Panc1 (cell line): ENCODE results near the gene TDRKH.

Experiments used
- CTCF ChIP-seq: fragments of 450-650 bp; IDR thresholded peaks from 2 replicates; pipeline ENCODE4 v1.5.1; 2017; ENCODE audit warnings: mild to moderate bottlenecking
- POLR2AphosphoS5 ChIP-seq: IDR thresholded peaks from 2 replicates; pipeline ENCODE4 v1.6.1; 2012; ENCODE audit warnings: mild to moderate bottlenecking, low read depth, low read length, moderate library complexity
- REST ChIP-seq, 2 experiments: IDR thresholded peaks; 2 replicates each; pipeline ENCODE4 v1.6.1; 2011 to 2012; ENCODE audit warnings: low read depth in 2 of 2, control low read depth in 1 of 2, low read length in 1 of 2, mild to moderate bottlenecking in 1 of 2, moderate library complexity in 1 of 2; ENCODE audit not compliant: insufficient read depth in 1 of 2
- SIN3A ChIP-seq: IDR thresholded peaks from 2 replicates; pipeline ENCODE4 v1.6.1; 2012; ENCODE audit warnings: low read depth, mild to moderate bottlenecking, low read length, moderate library complexity, borderline replicate concordance; ENCODE audit not compliant: insufficient read depth

GRCh38 chr1:151809290-151809984 is 19.1 kb upstream of the TDRKH start:
- TF ChIP-seq POLR2AphosphoS5 (no peak), CTCF (no peak), REST (IDR thresholded peaks at IDR 0.05; ENCODE audit: insufficient read depth in 1 of 2, low read depth in 2 of 2, low read length in 1 of 2) (no peak), SIN3A (no peak)
